AG08395 (cell line): ENCODE data around the gene ANXA6.

Experiments
- DNase-seq: peaks from one replicate; pipeline ENCODE4 v3.0.0; 2012; ENCODE audit warnings: mixed read lengths, low spot score

ANXA6 gene

DNA sequence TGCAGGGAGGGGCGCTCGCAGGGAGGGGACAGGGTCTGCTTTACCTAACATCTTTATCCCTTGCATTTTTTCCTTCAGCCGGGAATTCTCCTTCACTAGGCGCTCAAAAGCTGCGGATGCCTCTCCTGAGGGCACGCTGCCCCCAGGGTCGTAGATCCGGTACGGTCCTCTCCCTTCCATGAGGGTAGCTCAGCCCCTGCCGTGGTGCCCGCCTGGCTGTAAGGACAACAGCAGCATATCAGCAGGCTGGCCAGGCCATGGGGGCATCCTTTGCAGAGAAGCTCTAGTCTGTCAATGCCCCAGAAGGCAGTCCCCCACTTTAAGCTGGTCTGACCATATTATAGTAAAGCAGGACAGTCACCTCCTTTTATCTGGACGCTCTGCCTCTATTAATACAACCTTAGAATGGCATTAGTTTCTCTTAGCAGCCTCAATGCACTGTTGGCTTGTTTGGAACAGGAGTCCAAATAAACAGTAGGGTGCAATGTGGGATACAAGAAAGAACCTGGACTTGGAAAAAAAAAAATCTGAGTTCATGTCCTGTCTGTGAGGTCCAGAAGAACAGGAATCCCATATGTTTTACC is 92.6 kb downstream of the ANXA6 start:
- no peak for DNase-seq

DNA sequence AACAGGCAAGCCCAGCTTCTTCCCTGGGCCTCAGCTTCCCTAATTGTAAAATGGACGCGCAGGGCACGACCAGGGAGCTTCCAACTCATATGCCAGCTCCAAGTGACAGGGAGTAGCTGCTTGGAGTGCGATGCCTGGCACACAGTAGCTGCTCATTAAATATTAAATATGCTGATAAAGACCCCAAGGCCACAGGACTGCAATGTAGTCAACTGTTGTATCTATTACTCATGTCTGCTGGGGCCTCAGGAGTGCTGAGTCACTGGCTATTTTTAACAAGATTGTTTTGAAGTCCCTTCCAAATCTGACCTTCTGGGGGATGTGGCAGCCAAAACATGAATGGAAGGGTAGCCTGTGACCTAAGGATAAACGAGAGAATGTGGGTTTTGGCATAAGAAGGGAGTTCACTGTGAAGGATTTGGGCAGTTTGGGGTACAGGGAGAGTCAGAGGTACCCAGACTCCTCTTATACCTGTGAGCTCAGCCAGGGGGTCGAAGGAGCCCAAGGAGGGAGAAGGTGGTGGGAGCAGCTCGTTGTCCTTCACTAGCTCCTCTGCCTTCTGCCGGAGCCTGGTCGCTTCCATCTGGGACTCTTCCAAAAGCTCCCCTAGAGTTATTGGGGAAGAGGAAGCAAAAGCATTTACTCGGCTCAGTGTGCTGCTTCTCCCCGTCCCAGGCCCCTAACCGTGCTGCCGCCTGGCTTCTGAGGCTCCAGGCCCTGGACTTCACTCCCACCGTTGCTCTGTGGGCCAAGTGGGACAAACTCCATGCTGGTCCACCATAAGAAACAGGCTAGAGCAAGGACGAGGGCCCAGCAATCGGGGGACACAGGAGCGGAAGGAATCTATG is 94.2 kb downstream of the ANXA6 start:
- peak; percentile 91 for DNase-seq

DNA sequence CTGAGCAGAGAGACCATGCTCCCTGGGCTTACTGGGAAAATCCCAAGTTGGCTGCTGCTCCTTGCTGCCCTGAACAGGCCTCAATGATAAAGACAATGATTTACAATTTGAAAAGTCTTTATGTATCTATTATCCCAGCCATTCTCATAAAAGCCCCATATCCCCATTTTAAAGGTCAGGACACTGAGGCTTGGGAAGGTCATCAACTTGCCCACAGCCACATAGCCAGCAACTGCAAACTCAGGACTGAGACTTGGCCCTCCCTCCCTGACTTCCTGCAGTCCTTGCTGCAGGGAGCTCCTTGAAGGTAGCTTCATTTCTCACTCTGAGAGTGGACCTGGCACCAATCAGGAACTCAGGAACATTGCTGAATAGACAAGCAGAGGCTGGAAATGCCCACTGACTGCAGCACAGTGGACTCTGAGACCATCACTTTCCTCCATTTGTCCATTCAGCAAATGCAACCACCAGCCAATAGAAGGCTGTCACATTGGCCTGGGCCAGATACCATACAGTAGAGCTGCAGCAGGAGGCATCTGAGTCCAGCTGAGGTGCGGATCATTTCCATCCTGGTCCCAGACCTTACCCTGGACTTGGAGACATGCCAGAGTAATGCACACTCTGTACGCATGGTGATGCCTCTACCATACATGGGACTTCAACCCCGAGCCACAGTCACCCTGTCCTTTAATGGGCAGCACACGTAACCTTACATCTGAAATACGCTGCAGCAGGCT is 95.0 kb downstream of the ANXA6 start:
- DNase-seq, result no peak

DNA sequence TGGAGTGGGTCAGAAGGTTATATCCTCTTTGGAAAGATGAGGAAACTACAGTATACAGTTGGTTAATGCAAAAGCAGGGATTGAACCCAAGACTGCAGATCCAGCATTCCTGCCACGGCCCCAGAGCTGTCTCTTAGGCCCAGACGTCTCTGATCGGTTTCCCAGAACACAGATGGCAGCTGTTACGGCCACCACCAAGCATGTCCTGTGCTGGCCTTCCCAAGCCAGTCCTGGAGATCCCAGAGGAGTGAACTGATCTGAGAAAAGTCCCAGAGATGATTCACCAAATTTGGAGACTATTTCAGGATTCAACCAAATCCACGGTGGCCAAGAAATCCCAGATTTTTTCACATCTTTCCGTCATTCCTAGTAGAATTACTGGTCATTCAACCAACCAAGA is 96.8 kb downstream of the ANXA6 start:
- DNase-seq, result peak; percentile 49

DNA sequence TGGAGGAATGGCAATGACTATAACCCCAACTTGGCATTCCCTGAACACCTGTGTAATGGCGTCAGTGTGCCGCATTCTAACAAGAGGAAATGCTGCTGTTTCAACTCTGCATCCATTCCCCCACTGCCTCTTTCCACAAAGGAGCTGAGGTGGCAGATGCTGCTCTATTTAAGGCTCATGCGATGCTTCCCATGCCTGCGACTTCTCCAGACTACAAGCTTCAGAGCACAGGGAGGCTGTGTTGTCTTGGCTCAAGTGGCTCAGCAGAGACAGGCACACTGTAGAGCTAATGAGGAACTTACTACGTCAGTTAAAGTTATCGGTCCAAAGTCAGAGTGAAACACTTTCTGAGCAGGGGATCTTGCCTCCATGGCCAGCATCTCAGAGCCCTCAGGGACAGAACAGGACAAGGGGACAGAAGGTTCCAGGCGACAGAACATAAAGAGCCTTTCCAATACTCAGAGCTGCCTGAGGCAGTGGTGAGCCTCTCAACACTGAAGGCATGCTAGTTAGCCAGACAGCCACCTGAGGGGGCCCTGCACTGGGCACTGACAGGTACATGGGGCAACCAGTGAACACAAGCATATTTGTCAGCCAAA is 98.6 kb downstream of the ANXA6 start:
- DNase-seq, result no peak

DNA sequence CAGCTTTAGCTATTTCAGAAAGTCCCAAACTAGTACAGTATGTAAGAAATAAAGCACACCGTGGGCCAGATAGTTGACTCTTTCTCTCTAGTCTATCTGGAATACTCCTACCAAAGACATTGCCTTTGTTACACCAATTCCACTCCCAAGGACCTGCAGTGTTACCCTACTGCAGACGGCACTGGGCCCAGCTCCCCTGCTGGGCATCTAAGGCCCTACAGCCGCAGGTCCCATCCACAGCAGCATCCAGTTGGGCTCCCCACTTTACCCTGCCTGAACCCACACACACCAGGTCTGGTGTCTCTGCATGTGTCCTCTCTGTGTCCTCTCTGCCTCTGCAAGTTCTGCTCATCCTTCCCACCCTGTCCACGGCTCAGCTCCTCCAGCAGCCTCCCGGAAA is 99.3 kb downstream of the ANXA6 start:
- no peak for DNase-seq

DNA sequence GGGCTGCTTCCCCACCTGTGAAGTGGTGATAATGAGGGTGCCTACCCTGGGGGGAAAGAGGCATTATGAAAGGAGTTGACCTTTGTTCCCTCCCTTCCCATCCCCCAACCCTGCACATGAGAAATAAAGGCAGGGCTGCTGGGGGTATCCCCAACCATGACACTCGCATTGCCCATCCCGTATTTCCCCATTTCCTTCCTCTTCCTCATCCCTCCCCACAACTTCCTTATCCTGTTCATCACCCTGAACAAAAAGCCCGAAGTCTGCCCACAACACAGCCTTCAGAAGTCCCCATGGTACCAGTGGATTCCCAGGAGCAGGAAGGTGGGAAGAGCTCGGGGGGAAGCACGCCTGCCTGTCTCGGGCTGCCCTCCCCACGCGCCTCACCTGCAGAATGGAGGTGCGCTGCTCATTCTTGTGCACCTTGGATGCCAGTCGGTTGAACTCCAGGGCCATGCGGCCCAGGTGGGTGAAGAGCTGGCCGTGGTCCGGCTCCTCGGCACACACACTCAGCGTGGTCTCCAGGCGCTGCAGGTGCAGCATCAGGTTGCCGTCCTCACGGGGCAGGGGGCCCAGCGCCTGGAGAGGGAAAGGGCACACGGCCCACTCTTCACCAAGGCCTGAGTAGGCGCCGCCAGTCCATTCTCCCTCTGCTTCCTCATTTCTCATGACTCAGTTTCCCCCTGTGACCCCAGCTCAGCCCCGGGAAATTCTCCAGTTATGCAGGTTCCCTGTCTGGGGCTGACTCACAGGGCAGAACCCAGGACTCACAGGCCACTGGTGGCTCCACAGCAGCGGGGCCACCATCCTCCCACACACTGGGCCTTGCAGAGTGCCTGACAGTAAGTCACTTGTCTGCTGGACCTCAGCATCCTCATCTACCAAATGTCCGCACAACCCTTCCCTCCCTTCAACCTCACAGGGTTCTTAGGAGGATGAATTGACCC is 100.9 kb downstream of the ANXA6 start:
- DNase-seq, result no peak

DNA sequence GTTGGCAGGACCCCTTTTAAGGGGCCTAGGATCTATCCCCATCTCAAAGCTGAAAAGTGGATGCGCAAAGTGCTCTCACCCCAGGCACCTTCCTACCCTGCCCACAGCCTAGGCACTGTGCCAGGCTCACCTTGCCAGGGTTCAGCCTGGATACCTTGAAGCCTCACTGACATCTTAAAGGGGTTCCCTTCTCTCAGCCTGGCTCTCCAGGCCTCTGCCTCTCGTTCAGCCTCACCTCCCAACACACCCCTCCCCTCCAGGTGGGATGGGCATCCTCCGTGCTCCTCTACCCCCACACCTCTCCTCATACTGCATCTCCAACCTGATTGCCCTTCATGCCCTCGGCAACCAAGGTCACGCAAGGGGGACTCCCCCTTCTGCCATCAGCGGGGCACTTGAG is 102.2 kb downstream of the ANXA6 start:
- DNase-seq, result no peak

DNA sequence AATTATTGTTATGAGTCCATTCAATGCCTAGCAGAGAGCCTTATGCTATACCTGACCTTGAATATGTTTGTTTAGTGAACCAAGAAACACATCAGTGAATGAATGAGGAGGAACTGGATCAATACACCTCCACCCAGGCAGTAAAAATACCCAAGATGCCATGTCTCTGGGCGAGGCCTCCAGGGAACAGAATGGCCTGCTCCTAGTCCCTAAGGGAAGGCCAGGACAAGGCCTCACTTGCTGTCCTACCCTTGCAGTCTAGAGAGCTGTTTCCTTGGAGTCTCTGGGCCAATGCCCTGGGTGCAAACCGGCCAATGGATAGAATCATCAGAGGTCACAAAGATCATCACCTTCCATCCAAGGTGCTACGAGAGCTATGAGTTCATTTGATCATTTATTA is 102.9 kb downstream of the ANXA6 start:
- no peak for DNase-seq

DNA sequence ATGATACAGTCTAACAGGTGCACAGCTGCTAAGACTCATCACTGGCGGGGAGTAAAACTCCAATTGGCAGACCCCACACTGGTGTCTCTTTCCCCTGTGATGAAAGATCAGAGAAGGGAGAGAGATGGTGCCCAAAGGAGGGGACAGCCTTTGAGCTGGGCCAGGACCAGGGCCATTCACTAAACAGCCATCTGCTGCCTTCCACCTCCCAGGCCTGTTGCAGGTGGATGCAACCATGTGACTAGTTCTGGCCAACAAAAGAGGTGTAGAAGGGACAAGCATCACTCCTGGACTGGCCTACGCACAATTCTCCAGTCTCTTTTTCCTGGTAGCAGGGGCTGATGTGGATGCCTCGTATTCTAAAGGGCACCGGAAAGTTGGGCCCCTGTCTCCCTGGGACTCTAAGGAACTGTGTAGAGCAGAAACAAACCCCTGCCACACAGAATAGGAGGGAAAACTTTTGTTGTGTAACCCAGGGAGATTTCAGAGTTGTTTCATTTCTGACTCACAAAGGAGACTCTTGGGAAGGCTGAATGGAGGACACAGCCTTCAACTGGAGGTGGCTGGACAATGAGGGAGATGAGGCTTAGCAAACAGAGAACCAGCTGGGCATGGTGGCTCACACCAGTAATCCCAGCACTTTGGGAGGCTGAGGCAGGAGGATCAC is 103.7 kb downstream of the ANXA6 start:
- DNase-seq, result no peak

DNA sequence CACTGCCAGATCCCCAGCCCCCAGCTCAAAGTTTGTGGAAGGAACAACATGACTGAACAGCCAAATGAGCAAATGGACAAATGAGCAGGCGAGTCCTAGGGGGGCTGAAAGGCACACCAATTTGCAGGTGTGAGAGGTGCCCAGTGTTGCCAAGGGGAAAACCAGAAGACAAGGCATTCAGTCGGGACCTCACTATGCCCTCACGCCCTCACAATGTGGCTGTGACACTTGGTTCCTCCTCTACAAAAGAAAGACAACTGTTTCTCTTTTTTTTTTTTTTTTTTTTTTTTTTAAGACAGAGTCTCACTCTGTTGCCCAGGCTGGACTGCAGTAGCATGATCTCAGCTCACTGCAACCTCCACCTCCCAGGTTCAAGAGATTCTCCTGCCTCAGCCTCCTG is 104.7 kb downstream of the ANXA6 start:
- no peak for DNase-seq

DNA sequence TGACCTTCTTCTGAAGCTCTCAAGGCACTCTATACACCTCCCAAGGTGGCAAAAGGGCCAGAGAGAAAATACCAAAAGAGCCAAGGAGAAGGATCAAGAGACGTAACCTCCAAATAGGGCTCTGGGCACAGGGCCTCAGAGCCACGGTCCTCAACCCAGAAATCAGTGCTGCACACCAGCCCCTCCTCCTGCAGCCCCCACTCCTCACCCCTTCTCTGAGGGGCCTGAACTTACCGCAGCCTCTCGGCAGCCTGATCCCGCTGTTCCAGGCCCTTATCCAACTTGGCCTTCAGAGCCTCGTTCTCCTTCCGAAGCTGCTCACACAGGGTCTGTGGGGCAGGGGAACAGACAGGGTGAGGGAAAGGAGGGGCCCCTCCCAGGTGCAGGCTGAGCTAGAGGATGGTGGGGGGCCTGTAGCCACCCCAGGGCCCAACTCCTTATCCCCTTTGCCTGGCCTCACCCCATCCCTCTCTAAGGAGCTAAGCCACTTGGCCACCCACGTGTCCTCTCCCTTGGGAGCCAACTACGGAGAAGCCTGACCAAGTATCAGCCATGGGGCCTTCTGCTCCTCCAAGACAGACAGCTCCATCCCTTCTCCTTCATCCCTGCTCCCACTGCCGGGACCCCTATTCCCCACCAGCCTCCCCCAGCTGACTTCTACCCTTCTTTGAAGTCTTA is 105.5 kb downstream of the ANXA6 start:
- DNase-seq, result no peak

DNA sequence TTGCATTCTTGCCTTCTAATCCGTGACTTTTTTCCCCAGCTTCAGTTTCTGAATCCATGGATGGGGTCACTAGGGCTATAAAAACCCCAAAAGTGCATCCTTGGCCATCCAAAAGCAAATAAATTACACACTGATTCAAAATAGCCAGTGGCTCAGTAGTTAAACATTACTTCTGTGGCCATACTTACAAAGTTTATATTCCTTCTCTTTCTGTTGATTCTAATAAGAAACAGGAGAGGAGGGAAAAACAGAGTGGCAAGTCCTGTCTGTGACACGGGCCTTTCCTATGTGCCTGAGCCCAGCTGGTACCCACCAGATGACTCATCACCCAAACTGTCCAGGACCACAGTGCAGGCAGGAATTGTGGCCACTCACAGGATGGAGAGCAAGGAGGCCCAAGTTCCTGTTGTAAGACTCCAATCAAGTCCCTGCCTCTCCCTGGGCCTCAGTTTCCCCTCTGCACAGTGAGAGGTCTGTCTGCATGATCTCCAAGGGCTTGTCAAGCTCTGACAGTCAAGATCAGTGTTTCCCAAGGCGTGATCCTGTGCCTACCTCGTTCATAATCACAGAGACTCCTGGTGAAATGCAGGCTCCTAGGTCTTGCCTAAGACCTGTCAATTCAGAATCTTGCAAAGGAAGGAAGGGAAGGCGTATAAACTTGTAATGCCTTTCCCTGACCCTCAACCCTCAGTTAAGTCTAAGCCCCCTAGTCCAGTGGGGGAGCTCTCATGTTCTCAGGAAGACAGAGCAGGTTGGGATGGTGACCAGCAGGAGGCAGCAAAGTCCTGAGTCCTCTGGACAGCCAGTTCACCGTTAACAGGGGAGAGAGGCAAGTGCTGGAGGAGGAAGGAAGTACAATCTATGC is 106.3 kb downstream of the ANXA6 start:
- peak; percentile 84 for DNase-seq
